GM08714 (cell line): ENCODE results near the gene CSTF3.

Source experiments
- H3K4me3 ChIP-seq: fragments of 200-500 bp; sonication (Bioruptor generic); 2 replicates; pipeline ENCODE4 v1.5.1; 2014; ENCODE audit warnings: mild to moderate bottlenecking, low read length, inconsistent platforms
- ZNF274 ChIP-seq: IDR thresholded peaks from 2 replicates; pipeline ENCODE4 v1.6.1; 2012; ENCODE audit warnings: mild to moderate bottlenecking, low read depth, low read length

CSTF3 gene

GRCh38 chr11:33161120-33162005, at the start of gene CSTF3:
TSS of gene CSTF3 (minus strand) at chr11:33161480. CDS start at chr11:33161325, 155 bp downstream.
- H3K4me3 ChIP-seq = peak within 1 kb of the TSS; percentile 91
- no peak for TF ChIP-seq ZNF274

GRCh38 chr11:33208150-33208549, 46.9 kb upstream of the CSTF3 start:
- H3K4me3 ChIP-seq = no peak overlapping the region
- TF ChIP-seq ZNF274 = no peak

GRCh38 chr11:33207408-33207985, 46.2 kb upstream of the CSTF3 start:
- no peak overlapping the region for H3K4me3 ChIP-seq
- no peak for TF ChIP-seq ZNF274

- H3K4me3 ChIP-seq = no peak overlapping the region
- TF ChIP-seq ZNF274 = no peak
Measured at GRCh38 chr11:33197915-33198727, 36.8 kb upstream of the CSTF3 start.

- H3K4me3 ChIP-seq = no peak overlapping the region
- no peak for TF ChIP-seq ZNF274
Measured at GRCh38 chr11:33195462-33196173, 34.3 kb upstream of the CSTF3 start.

- TF ChIP-seq ZNF274 = no peak
- H3K4me3 ChIP-seq = no peak overlapping the region
Measured at GRCh38 chr11:33194455-33194854, 33.2 kb upstream of the CSTF3 start.

- no peak overlapping the region for H3K4me3 ChIP-seq
- no peak for TF ChIP-seq ZNF274
Measured at GRCh38 chr11:33191467-33191866, 30.2 kb upstream of the CSTF3 start.

GRCh38 chr11:33187998-33188722, 26.9 kb upstream of the CSTF3 start:
- TF ChIP-seq ZNF274 = no peak
- no peak overlapping the region for H3K4me3 ChIP-seq

- no peak overlapping the region for H3K4me3 ChIP-seq
- TF ChIP-seq ZNF274 = no peak
Measured at GRCh38 chr11:33185756-33186155, 24.5 kb upstream of the CSTF3 start.

- TF ChIP-seq ZNF274 = no peak
- no peak overlapping the region for H3K4me3 ChIP-seq
Measured at GRCh38 chr11:33182246-33182878, 21.1 kb upstream of the CSTF3 start.

GRCh38 chr11:33179348-33179803, 18.1 kb upstream of the CSTF3 start:
- no peak overlapping the region for H3K4me3 ChIP-seq
- TF ChIP-seq ZNF274 = no peak

GRCh38 chr11:33178443-33179180, 17.3 kb upstream of the CSTF3 start:
- no peak overlapping the region for H3K4me3 ChIP-seq
- TF ChIP-seq ZNF274 = no peak
